ENCODE measurements around the gene ZNF219. TPM values are rescaled to one million over a fixed set of nuclear protein-coding genes. Genes with fewer than 3 reads are reported as not detected.
A peak's percentile ranks its signal among the peaks of the same experiment; 100 is the strongest.

Gene ZNF219
- total RNA-seq, 1 experiment from 2014 or later = 84.5 TPM

DNA sequence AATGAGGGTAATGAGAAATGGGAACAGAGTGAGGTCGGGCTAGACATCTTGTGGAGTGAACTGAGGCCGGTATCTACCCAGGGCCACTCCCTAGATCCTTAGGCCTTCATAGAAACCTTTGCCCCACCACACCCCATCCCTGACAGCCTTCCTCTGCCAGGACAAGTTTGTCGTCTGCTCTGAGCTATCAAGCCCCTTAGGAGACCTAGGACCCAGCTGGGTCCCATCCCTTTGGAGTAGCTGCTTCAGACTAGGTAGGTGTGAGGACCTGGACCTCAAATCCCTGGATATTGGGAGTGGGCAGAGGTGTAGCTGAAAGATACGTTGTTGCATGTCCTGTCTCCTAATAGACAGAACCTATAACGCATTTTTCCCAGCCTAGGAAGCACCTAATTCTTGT, 2.5 kb upstream of the ZNF219 start, which contains the start of gene TMEM253:
Gene TMEM253, plus strand, starts transcription at position 136 of the 400 bp plus-strand sequence. CDS start 278 bp downstream, outside the sequence.
- Histone ChIP-seq H3K23ac (ENCODE audit: insufficient read length, low read depth, low read length) (no peak within 1 kb of the TSS), H3K23me2 (ENCODE audit: insufficient read length, low read depth, low read length, poor library complexity, severe bottlenecking) (peaks cover 25% of the 10 kb centered on the region), H3K79me1 (ENCODE audit: insufficient read depth, low read depth, low read length, poor library complexity, severe bottlenecking) (peaks cover 4% of the 10 kb centered on the region), H4K5ac (ENCODE audit: insufficient read length, low read depth, low read length) (no peak within 1 kb of the TSS), H2AK5ac (ENCODE audit: insufficient read length, low read length) (no peak within 1 kb of the TSS), H3K9me3 (ENCODE audit: control insufficient read depth, low read depth, low read length) (no peaks in the 10 kb centered on the region), H3K27ac (ENCODE audit: insufficient read length, low read depth, low read length) (no peak within 1 kb of the TSS), H3K14ac (ENCODE audit: insufficient read depth, low read length) (no peak within 1 kb of the TSS), H3K56ac (ENCODE audit: insufficient read length, low read depth, low read length) (no peak within 1 kb of the TSS), H3K4ac (ENCODE audit: low read depth, low read length) (no peak within 1 kb of the TSS), H3T11ph (ENCODE audit: low read length) (no peak within 1 kb of the TSS), H4K8ac (replicated peaks; ENCODE audit: insufficient read length, low read depth, low read length) (no peak within 1 kb of the TSS), H4K20me1 (ENCODE audit: control insufficient read depth, insufficient read depth, insufficient read length) (peaks cover 3% of the 10 kb centered on the region), H2BK12ac (ENCODE audit: insufficient read length, low read depth, low read length) (no peak within 1 kb of the TSS), H3K4me1 (ENCODE audit: insufficient read depth, low read length) (peaks cover 22% of the 10 kb centered on the region), H2BK15ac (ENCODE audit: low read depth, low read length) (no peak within 1 kb of the TSS), H2BK120ac (ENCODE audit: low read depth, low read length, poor library complexity, severe bottlenecking) (no peak within 1 kb of the TSS), H3K9ac (ENCODE audit: extremely low read depth, insufficient read length, low read length) (no peak within 1 kb of the TSS), H3K4me2 (ENCODE audit: insufficient read depth, insufficient read length, low read length) (no peak within 1 kb of the TSS), H2BK20ac (ENCODE audit: low read depth, low read length, poor library complexity, severe bottlenecking) (no peak within 1 kb of the TSS), H3K79me2 (ENCODE audit: insufficient read depth, low read length) (peaks cover 12% of the 10 kb centered on the region; the same call in 1 of the 2 replicates), H3K18ac (ENCODE audit: insufficient read length, low read depth, low read length) (no peak within 1 kb of the TSS), H2BK5ac (ENCODE audit: insufficient read length, low read length) (no peak within 1 kb of the TSS), H3K27me3 (ENCODE audit: insufficient read depth, low read length) (no peaks in the 10 kb centered on the region), H4K91ac (ENCODE audit: insufficient read length, low read depth, low read length) (no peak within 1 kb of the TSS), H2AFZ (ENCODE audit: low read length) (no peak within 1 kb of the TSS)
- peak within 1 kb of the TSS in 1 of 3 experiments; percentile 7; a peak in 1 of 7 replicates for H3K27ac Mint-ChIP-seq
- DNase-seq = no peak
- peaks cover 64 to 65% of the 10 kb centered on the region in 2 experiments for H3K4me1 Mint-ChIP-seq
- WGBS (ENCODE audit: extremely low coverage, insufficient read length, low lambda C conversion rate) = no CpG with 5 or more reads among the region's 5 CpGs
- H3K27me3 Mint-ChIP-seq (ENCODE audit: low read depth) = no peaks in the 10 kb centered on the region
- H3K9me3 Mint-ChIP-seq = no peaks in the 10 kb centered on the region; a peak in 1 of 5 replicates
- 0 out of 7 replicates have a peak, but pooled peaks cover 0 to 3% (median 0%) of the 10 kb centered on the region in 3 experiments for H3K36me3 Mint-ChIP-seq (ENCODE audit: insufficient read depth in 1 of 3, low read depth in 3 of 3)
- peak within 1 kb of the TSS; percentile 79; a peak in 4 of 5 replicates for H3K4me3 Mint-ChIP-seq
- TF ChIP-seq, protein P1, sequence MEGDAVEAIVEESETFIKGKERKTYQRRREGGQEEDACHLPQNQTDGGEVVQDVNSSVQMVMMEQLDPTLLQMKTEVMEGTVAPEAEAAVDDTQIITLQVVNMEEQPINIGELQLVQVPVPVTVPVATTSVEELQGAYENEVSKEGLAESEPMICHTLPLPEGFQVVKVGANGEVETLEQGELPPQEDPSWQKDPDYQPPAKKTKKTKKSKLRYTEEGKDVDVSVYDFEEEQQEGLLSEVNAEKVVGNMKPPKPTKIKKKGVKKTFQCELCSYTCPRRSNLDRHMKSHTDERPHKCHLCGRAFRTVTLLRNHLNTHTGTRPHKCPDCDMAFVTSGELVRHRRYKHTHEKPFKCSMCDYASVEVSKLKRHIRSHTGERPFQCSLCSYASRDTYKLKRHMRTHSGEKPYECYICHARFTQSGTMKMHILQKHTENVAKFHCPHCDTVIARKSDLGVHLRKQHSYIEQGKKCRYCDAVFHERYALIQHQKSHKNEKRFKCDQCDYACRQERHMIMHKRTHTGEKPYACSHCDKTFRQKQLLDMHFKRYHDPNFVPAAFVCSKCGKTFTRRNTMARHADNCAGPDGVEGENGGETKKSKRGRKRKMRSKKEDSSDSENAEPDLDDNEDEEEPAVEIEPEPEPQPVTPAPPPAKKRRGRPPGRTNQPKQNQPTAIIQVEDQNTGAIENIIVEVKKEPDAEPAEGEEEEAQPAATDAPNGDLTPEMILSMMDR (conservative IDR thresholded peaks at IDR 0.05) = no peak

Measured in H9 (cell line).